ENCODE results near the gene VSX2. TPM values are rescaled to one million over a fixed set of nuclear protein-coding genes. Genes with fewer than 3 reads are reported as not detected.

Gene VSX2
- polyA plus RNA-seq, 1 of the 3 experiments (the other 2 are of a cell fraction), result not detected

GRCh38 chr14:74275241-74275841, 36.1 kb downstream of the VSX2 start:
- Histone ChIP-seq H3K4me1 (ENCODE audit: control insufficient read depth in 1 of 2, insufficient read depth in 2 of 2, low read depth in 1 of 2, low read length in 1 of 2) (no peaks in the 10 kb centered on the region), H3K9me2 (no peaks in the 10 kb centered on the region), H2AFZ (ENCODE audit: low read depth) (no peak overlapping the region; the same call in 1 of the 2 replicates), H3K9ac (no peak overlapping the region), H3K9me3 (no peaks in the 10 kb centered on the region), H3K27me3 (ENCODE audit: insufficient read depth) (no peaks in the 10 kb centered on the region), H4K20me1 (ENCODE audit: insufficient read depth) (no peaks in the 10 kb centered on the region), H3K4me3 (ENCODE audit: low read depth in 2 of 2, low read length in 1 of 2) (no peak overlapping the region), H3F3A (replicated peaks; ENCODE audit: insufficient read depth) (peaks cover 6% of the 10 kb centered on the region), H3K36me3 (replicated peaks in 1 of 2; ENCODE audit: control insufficient read depth in 1 of 2, insufficient read depth in 2 of 2, low read length in 1 of 2) (no peaks in the 10 kb centered on the region), H3K4me2 (no peak overlapping the region), H3K27ac (ENCODE audit: low read depth in 2 of 2, low read length in 1 of 2) (no peak overlapping the region), H3K79me2 (ENCODE audit: insufficient read depth) (no peaks in the 10 kb centered on the region)
- CTCF ChIA-PET, result interaction anchor here (0.9 to 3.2 kb wide), 2 partner anchors 18 to 20 kb away, joined by 3 to 11 read pairs; no protein-coding TSS in a partner anchor
- no peak for DNase-seq
- POLR2A ChIA-PET, result no interaction called here
- 75% methylated on average over 4 of the region's 6 CpGs for WGBS (ENCODE audit: low lambda C conversion rate)
- TF ChIP-seq MEF2A (IDR thresholded peaks at IDR 0.05; ENCODE audit: borderline replicate concordance, low read depth) (no peak), FOXM1 (IDR thresholded peaks at IDR 0.05; ENCODE audit: low read depth) (no peak), GATA2 (CRISPR knock-in tag; IDR thresholded peaks at IDR 0.05) (no peak), EZH2phosphoT487 (IDR thresholded peaks at IDR 0.05; ENCODE audit: borderline replicate concordance, low read depth) (no peak), USF1 (IDR thresholded peaks at IDR 0.05; ENCODE audit: borderline replicate concordance, low read depth) (no peak), EP300 (IDR thresholded peaks at IDR 0.05; ENCODE audit: borderline replicate concordance in 1 of 2, low read depth in 1 of 2, low read length in 1 of 2) (no peak), MAX (IDR thresholded peaks at IDR 0.05; ENCODE audit: low read depth) (no peak), ELF1 (IDR thresholded peaks at IDR 0.05) (no peak), CHD2 (IDR thresholded peaks at IDR 0.05; ENCODE audit: low read length, partially characterized antibody) (no peak)
- TF ChIP-seq, protein P1, sequence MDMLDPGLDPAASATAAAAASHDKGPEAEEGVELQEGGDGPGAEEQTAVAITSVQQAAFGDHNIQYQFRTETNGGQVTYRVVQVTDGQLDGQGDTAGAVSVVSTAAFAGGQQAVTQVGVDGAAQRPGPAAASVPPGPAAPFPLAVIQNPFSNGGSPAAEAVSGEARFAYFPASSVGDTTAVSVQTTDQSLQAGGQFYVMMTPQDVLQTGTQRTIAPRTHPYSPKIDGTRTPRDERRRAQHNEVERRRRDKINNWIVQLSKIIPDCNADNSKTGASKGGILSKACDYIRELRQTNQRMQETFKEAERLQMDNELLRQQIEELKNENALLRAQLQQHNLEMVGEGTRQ (IDR thresholded peaks at IDR 0.05; ENCODE audit: borderline replicate concordance, low read depth, low read length), result no peak

DNA sequence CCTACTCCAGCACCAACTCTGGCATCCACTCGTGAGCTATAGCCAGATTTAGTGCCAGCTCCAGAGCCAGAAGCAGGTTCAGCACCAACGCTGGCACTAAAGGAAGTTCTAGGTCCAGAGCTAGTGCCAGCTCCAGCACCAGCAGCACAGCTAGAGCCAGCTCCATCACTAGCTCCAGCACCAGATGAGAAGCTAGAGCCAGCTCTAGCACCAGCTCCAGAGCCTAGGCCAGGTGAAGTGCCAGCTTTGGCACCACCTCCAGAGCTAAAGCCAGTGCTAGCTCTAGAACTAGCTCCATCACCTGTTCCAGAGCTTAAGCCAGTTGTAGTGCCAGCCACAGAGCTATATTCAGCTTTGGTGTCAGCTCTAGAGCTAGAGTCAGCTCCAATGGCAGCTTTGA, 38.8 kb downstream of the VSX2 start:
- H3K9me2 ChIP-seq, result no peaks in the 10 kb centered on the region
- H3K4me2 ChIP-seq, result no peak overlapping the region
- CTCF ChIA-PET, result interaction anchor here (1.2 to 2.5 kb wide), 3 partner anchors 16 to 27 kb away, joined by 5 to 15 read pairs (median 5); no protein-coding TSS in a partner anchor
- no peaks in the 10 kb centered on the region for H3K4me1 ChIP-seq (ENCODE audit: control insufficient read depth in 1 of 2, insufficient read depth in 2 of 2, low read depth in 1 of 2, low read length in 1 of 2)
- no peak overlapping the region for H3K27ac ChIP-seq (ENCODE audit: low read depth in 2 of 2, low read length in 1 of 2)
- peaks cover 3% of the 10 kb centered on the region for H3F3A ChIP-seq (replicated peaks; ENCODE audit: insufficient read depth)
- TF ChIP-seq GATA2 (CRISPR knock-in tag; IDR thresholded peaks at IDR 0.05) (no peak), RXRA (IDR thresholded peaks at IDR 0.05; ENCODE audit: borderline replicate concordance, low read depth) (no peak)
- 70% methylated on average over 2 of the region's 2 CpGs for WGBS (ENCODE audit: low lambda C conversion rate)
- no peaks in the 10 kb centered on the region for H3K79me2 ChIP-seq (ENCODE audit: insufficient read depth)
- H3K9me3 ChIP-seq, result no peaks in the 10 kb centered on the region
- POLR2A ChIA-PET, result interaction anchor here (1.2 kb wide), 1 partner anchor 8 kb away, joined by 4 read pairs; no protein-coding TSS in a partner anchor
- H3K36me3 ChIP-seq (replicated peaks in 1 of 2; ENCODE audit: control insufficient read depth in 1 of 2, insufficient read depth in 2 of 2, low read length in 1 of 2), result peaks cover 0 to 2% of the 10 kb centered on the region in 2 experiments
- no peak overlapping the region for H3K4me3 ChIP-seq (ENCODE audit: low read depth in 2 of 2, low read length in 1 of 2)
- H3K27me3 ChIP-seq (ENCODE audit: insufficient read depth), result no peaks in the 10 kb centered on the region
- no peak overlapping the region for H3K9ac ChIP-seq
- no peak overlapping the region for H2AFZ ChIP-seq (ENCODE audit: low read depth)
- H4K20me1 ChIP-seq (ENCODE audit: insufficient read depth), result no peaks in the 10 kb centered on the region
- no peak for DNase-seq

All from SK-N-SH (cell line).